ENCODE results near the gene INPP5B. TPM values are rescaled to one million over a fixed set of nuclear protein-coding genes. Genes with fewer than 3 reads are reported as not detected.

Gene INPP5B
- total and polyA plus RNA-seq, 10 of the 15 experiments (the other 5 are each of a cell fraction or from before 2014, with no cell fraction given) = 10.9 to 54.4 (median 26.9) TPM

DNA sequence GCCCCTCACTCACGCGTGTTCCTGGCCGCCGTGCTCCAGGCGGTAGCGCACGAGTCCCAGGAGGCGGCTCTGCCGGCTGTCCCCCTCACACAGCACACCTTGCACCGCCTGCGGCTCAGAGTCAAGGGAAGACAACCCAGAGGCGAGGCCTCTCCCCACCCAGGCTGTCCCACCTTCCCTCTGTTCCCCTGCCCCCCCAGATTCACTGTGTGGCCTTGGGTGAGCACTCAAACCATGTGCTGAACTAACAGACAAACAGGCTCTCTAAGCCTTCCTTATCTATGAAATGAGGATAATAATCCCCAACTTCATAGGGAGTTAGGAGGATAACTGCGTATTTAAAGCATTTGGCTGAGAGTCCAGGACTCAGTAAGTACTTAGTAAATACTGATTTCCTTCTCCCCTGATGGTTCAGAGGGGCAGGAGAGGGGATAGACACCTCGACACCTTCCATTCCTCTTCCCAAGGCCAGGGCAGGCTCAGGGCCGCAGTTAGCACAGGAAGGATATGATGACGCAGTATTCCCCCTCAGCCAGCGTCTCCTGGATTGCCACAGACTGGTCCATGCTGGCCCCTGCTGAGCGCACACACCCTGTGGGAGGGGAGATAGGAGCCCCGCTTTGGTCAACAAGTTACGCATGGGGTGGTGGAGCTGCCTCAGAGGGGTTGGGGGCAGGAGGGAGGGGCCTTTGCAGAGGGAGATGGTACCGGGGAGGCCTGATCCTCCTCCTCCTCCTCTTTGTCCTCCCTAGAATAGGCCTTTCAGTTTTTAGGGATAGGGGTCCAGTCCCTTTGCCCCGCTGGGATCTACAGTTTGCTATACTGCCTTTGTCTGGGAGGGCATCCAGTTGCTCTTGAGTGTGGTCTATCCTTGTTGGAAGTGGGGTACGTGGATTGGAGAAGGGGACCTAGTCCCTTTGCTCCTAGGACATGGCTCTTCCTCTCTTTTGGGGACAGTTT lies 830 bp downstream of the INPP5B start:
- RAD21 ChIA-PET (ENCODE audit: unreplicated experiment) = interaction anchor here (1.4 to 4.4 kb wide), 2 partner anchors 15 to 19 kb away, joined by 5 to 28 read pairs; no protein-coding TSS in a partner anchor
- Histone ChIP-seq H4K20me1 (ENCODE audit: control insufficient read depth, insufficient read depth) (no peaks in the 10 kb centered on the region), H3K4me2 (ENCODE audit: control insufficient read depth, insufficient read depth) (peak overlapping the region; percentile 32), H2AFZ (ENCODE audit: control insufficient read depth, low read depth, low read length) (peak overlapping the region; percentile 88), H3K4me1 (ENCODE audit: control insufficient read depth, insufficient read depth, low read length) (peaks cover 27% of the 10 kb centered on the region), H3K27me3 (replicated peaks in 1 of 2; ENCODE audit: control insufficient read depth in 2 of 2, insufficient read depth in 2 of 2, low read length in 1 of 2) (no peaks in the 10 kb centered on the region), H3K27ac (ENCODE audit: control insufficient read depth, insufficient read depth) (peak overlapping the region; percentile 63), H3K36me3 (ENCODE audit: control insufficient read depth in 2 of 2, insufficient read depth in 2 of 2, low read length in 1 of 2) (no peaks in the 10 kb centered on the region; a peak in 1 of 4 replicates), H3K9me3 (replicated peaks; ENCODE audit: control insufficient read depth, insufficient read depth, low read length) (no peaks in the 10 kb centered on the region; the same call in 2 of the 3 replicates), H3K4me3 (peak overlapping the region; percentile 89), H3K9ac (ENCODE audit: control insufficient read depth, insufficient read depth, low read length) (peak overlapping the region; percentile 55), H3K79me2 (ENCODE audit: control insufficient read depth, insufficient read depth, low read length) (peaks cover 5% of the 10 kb centered on the region; the same call in 1 of the 2 replicates)
- CTCF ChIA-PET = interaction anchor here (1.0 to 4.5 kb wide), 4 partner anchors 10 to 55 kb away, joined by 3 to 15 read pairs (median 7); no protein-coding TSS in a partner anchor
- SMC1A ChIA-PET (ENCODE audit: uncharacterized antibody, unreplicated experiment) = interaction anchor here (1.3 to 3.0 kb wide), 4 partner anchors 15 to 44 kb away, joined by 3 to 13 read pairs (median 12); no protein-coding TSS in a partner anchor
- in situ Hi-C loops (cut with MboI) = no loop called here
- intact Hi-C loops (cut with micrococcal nuclease; ENCODE audit: unreplicated experiment) = no loop called here
- POLR2A ChIA-PET = interaction anchor here (1.0 kb wide), 1 partner anchor 15 kb away, joined by 6 read pairs; no protein-coding TSS in a partner anchor
- TSS peak; percentile 79 for BruUV-seq (replicated peaks)
- no peak for TF ChIP-seq NBN (IDR thresholded peaks at IDR 0.05)
- no peak for TF ChIP-seq SREBF1 (IDR thresholded peaks at IDR 0.05; ENCODE audit: low read length)
- TF ChIP-seq MTA2 (IDR thresholded peaks at IDR 0.05; ENCODE audit: low read depth) = no peak
- TF ChIP-seq DPF2 (IDR thresholded peaks at IDR 0.05) = no peak
- no peak for TF ChIP-seq CUX1 (IDR thresholded peaks at IDR 0.05; ENCODE audit: insufficient replicate concordance, low read depth, low read length)
- TF ChIP-seq STAT3 (IDR thresholded peaks at IDR 0.05; ENCODE audit: low read depth, low read length) = no peak
- TF ChIP-seq ESRRA (IDR thresholded peaks at IDR 0.05; ENCODE audit: low read length) = no peak
- TF ChIP-seq SREBF2 (IDR thresholded peaks at IDR 0.05; ENCODE audit: low read length) = no peak
- TF ChIP-seq TCF12 (IDR thresholded peaks at IDR 0.05; ENCODE audit: low read depth, low read length) = no peak
- TF ChIP-seq KDM1A (IDR thresholded peaks at IDR 0.05; ENCODE audit: borderline replicate concordance) = no peak
- TF ChIP-seq MYC (IDR thresholded peaks at IDR 0.05; ENCODE audit: insufficient read depth, insufficient read length, insufficient replicate concordance, low read length, severe bottlenecking) = no peak
- no peak for TF ChIP-seq SUZ12 (IDR thresholded peaks at IDR 0.05; ENCODE audit: unreplicated experiment)
- TF ChIP-seq ASH2L (IDR thresholded peaks at IDR 0.05; ENCODE audit: borderline replicate concordance, low read depth) = no peak
- no peak for TF ChIP-seq SMAD1 (IDR thresholded peaks at IDR 0.05; ENCODE audit: low read depth, partially characterized antibody)
- TF ChIP-seq RFX5 (IDR thresholded peaks at IDR 0.05; ENCODE audit: low read depth, low read length) = no peak
- TF ChIP-seq EZH2 (IDR thresholded peaks at IDR 0.05; ENCODE audit: borderline replicate concordance, control insufficient read depth, low read depth, low read length) = no peak
- WGBS (ENCODE audit: insufficient coverage, insufficient replicate concordance, low lambda C conversion rate, missing lambda C conversion rate) = 71% methylated on average over 23 of the region's 23 CpGs
- FAIRE-seq (peak; percentile 23), DNase-seq (ENCODE audit: low read depth, low spot score) (no peak), ATAC-seq (peak; percentile 20)
